Gastroesophageal sphincter (tissue), 4 donors: Measurements from ENCODE around the gene PPP1R3D. TPM values are rescaled to one million over a fixed set of nuclear protein-coding genes. Genes with fewer than 3 reads are reported as not detected.
"Not testable (repeated sequence)": the region's sequence is repeated elsewhere in the genome, so short reads cannot be mapped to it uniquely, and the experiment has no call there.

Experiments used
- ATAC-seq: fragments of 150-250 bp; one replicate; pipeline ENCODE4 v1.9.1; 2016; ENCODE audit warnings: mild to moderate bottlenecking, moderate library complexity
- H3K27ac ChIP-seq, 4 donors: fragments of 200-600 bp; sonication (generic) in 3 of 4; 1 replicate in 3 of 4; 2 replicates in 1 of 4; pipeline ENCODE4 v1.5.1; 2016 to 2019
- H3K27me3 ChIP-seq: fragments of 200-600 bp; sonication (generic); one replicate; pipeline ENCODE4 v1.5.1; 2019
- H3K36me3 ChIP-seq, 2 donors: fragments of 200-600 bp; sonication (generic); one replicate each; pipeline ENCODE4 v1.5.1; 2019; ENCODE audit warnings: control low read depth in 1 of 2
- H3K4me1 ChIP-seq, 3 donors: fragments of 200-600 bp; sonication (generic); 1 replicate in 2 of 3; 2 replicates in 1 of 3; pipeline ENCODE4 v1.5.1; 2016 to 2019; ENCODE audit warnings: control low read depth in 2 of 3
- H3K4me3 ChIP-seq, 2 donors: fragments of 200-600 bp; sonication (generic); one replicate each; pipeline ENCODE4 v1.5.1; 2019; ENCODE audit warnings: mild to moderate bottlenecking in 1 of 2, moderate library complexity in 1 of 2
- H3K9me3 ChIP-seq, 3 donors: fragments of 200-600 bp; sonication (generic); one replicate each; pipeline ENCODE4 v1.5.1; 2017 to 2019; ENCODE audit warnings: control low read depth in 2 of 3
- CTCF ChIP-seq, 4 experiments: fragments of 200-600 bp in 2 of 4; fragments of 450-650 bp in 2 of 4; sonication (generic) in 1 of 4; IDR thresholded peaks; one replicate each; pipeline ENCODE4 v1.5.1; 2017 to 2019; ENCODE audit warnings: antibody characterized with exemption in 4 of 4, mild to moderate bottlenecking in 2 of 4, moderate library complexity in 2 of 4
- EP300 ChIP-seq: sonication (generic); formaldehyde crosslinking; IDR thresholded peaks from one replicate; pipeline ENCODE4 v1.6.1; 2017; ENCODE audit warnings: antibody characterized with exemption, mild to moderate bottlenecking
- POLR2A ChIP-seq, 2 donors: fragments of 450-650 bp; IDR thresholded peaks; one replicate each; pipeline ENCODE4 v1.6.1; 2017; ENCODE audit warnings: antibody characterized with exemption in 2 of 2, mild to moderate bottlenecking in 2 of 2, moderate library complexity in 1 of 2
- POLR2AphosphoS5 ChIP-seq: sonication (generic); formaldehyde crosslinking; IDR thresholded peaks from one replicate; pipeline ENCODE4 v1.6.1; 2017; ENCODE audit warnings: antibody characterized with exemption
- WGBS, 2 donors: methylation state at CpG; one replicate each; pipeline ENCODE4 v1.1.5; 2018; ENCODE audit warnings: low coverage in 1 of 2; 5-methylcytosine and 5-hydroxymethylcytosine counted together
- total RNA-seq, 4 donors: library from RNA; depleted of rRNA; stranded (reverse); fragments of >200 nt; gene quantifications; one replicate each; pipeline ENCODE4 v1.1.0, GENCODE V29; 2016

PPP1R3D gene
- total RNA-seq, 4 donors from 2014 or later: 6.8 to 18.9 (median 10.3) TPM

- no peak for TF ChIP-seq CTCF (IDR thresholded peaks at IDR 0.05)
- TF ChIP-seq POLR2A (IDR thresholded peaks at IDR 0.05): no peak
- no peak for TF ChIP-seq EP300
- no peak for TF ChIP-seq POLR2AphosphoS5
- ATAC-seq: no peak
- Histone ChIP-seq H3K36me3 (peaks cover 0 to 12% of the 10 kb centered on the region in 2 donors), H3K4me3 (no peak within 1 kb of the TSS), H3K4me1 (no peaks in the 10 kb centered on the region), H3K9me3 (no peaks in the 10 kb centered on the region), H3K27me3 (no peaks in the 10 kb centered on the region), H3K27ac (no peak within 1 kb of the TSS)
- 80 to 94% methylated on average over 4 to 5 of the region's 5 CpGs for WGBS, 2 donors
These were observed 18.0 kb upstream of the PPP1R3D start, which contains the start of gene CDH26 for GRCh38 chr20:59958123-59958522. TSS of gene CDH26 (plus strand) at chr20:59958423. CDS start at chr20:59958727, 304 bp downstream.

GRCh38 chr20:59957568-59957967 is 17.5 kb upstream of the PPP1R3D start:
- H3K36me3 ChIP-seq: peaks cover 0 to 12% of the 10 kb centered on the region in 2 donors
- H3K4me1 ChIP-seq, H3K9me3 ChIP-seq, H3K4me3 ChIP-seq, H3K27ac ChIP-seq, H3K27me3 ChIP-seq, ATAC-seq: not testable (repeated sequence)

GRCh38 chr20:59955131-59955796 is 15.2 kb upstream of the PPP1R3D start:
- Histone ChIP-seq H3K9me3 (no peaks in the 10 kb centered on the region), H3K27me3 (no peaks in the 10 kb centered on the region), H3K36me3 (peaks cover 0 to 32% of the 10 kb centered on the region in 2 donors), H3K4me3 (no peak overlapping the region), H3K4me1 (no peaks in the 10 kb centered on the region), H3K27ac (no peak overlapping the region)
- no peak for ATAC-seq
- WGBS, 2 donors: 89 to 91% methylated on average over 6 of the region's 8 CpGs
- no peak for TF ChIP-seq CTCF (IDR thresholded peaks at IDR 0.05)
- no peak for TF ChIP-seq POLR2AphosphoS5

GRCh38 chr20:59954718-59955117 is 14.6 kb upstream of the PPP1R3D start:
- WGBS, 2 donors: no CpG with 5 or more reads among the region's 4 CpGs

GRCh38 chr20:59949911-59950310 is 9.8 kb upstream of the PPP1R3D start:
- no peak overlapping the region for H3K27ac ChIP-seq
- TF ChIP-seq POLR2A (IDR thresholded peaks at IDR 0.05) (no peak), POLR2AphosphoS5 (no peak), EP300 (no peak), CTCF (IDR thresholded peaks at IDR 0.05) (no peak)
- 89 to 92% methylated on average over 6 of the region's 6 CpGs for WGBS, 2 donors
- no peak overlapping the region for H3K4me3 ChIP-seq
- H3K27me3 ChIP-seq: no peaks in the 10 kb centered on the region
- H3K9me3 ChIP-seq: no peaks in the 10 kb centered on the region
- H3K4me1 ChIP-seq: peaks cover 3 to 46% (median 4%) of the 10 kb centered on the region in 3 donors
- ATAC-seq: no peak
- H3K36me3 ChIP-seq: peaks cover 0 to 30% of the 10 kb centered on the region in 2 donors

More at GRCh38 chr20:59954718-59955117, 14.6 kb upstream of the PPP1R3D start:
- no peak for TF ChIP-seq EP300
- no peak for TF ChIP-seq CTCF (IDR thresholded peaks at IDR 0.05)
- Histone ChIP-seq H3K27ac (no peak overlapping the region), H3K36me3 (peaks cover 0 to 34% of the 10 kb centered on the region in 2 donors), H3K4me1 (no peaks in the 10 kb centered on the region), H3K9me3 (no peaks in the 10 kb centered on the region), H3K27me3 (no peaks in the 10 kb centered on the region), H3K4me3 (no peak overlapping the region)
- ATAC-seq: no peak
